Transverse colon (tissue), 4 donors: ENCODE measurements around the gene STAT5B.
"Not testable (repeated sequence)": the region's sequence is repeated elsewhere in the genome, so short reads cannot be mapped to it uniquely, and the experiment has no call there.

Experiments used
- CTCF ChIP-seq, 5 experiments: fragments of 200-600 bp in 3 of 5; fragments of 450-650 bp in 2 of 5; sonication (generic) in 3 of 5; IDR thresholded peaks; 1 replicate in 2 of 5; 2 replicates in 3 of 5; pipeline ENCODE4 v1.5.1; 2016 to 2017; ENCODE audit warnings: antibody characterized with exemption in 5 of 5, inconsistent platforms in 3 of 5, mild to moderate bottlenecking in 2 of 5, moderate library complexity in 1 of 5
- EP300 ChIP-seq: sonication (generic); formaldehyde crosslinking; IDR thresholded peaks from one replicate; pipeline ENCODE4 v1.6.1; 2017; ENCODE audit warnings: antibody characterized with exemption, low read depth
- POLR2AphosphoS5 ChIP-seq, 3 donors: sonication (generic); formaldehyde crosslinking; IDR thresholded peaks; one replicate each; pipeline ENCODE4 v1.6.1; 2016; ENCODE audit warnings: antibody characterized with exemption in 3 of 3

- not testable (repeated sequence) for TF ChIP-seq POLR2AphosphoS5 (IDR thresholded peaks at IDR 0.05); EP300; CTCF (IDR thresholded peaks at IDR 0.05)
These were observed 36.6 kb downstream of the STAT5B start for GRCh38 chr17:42239576-42239975.
